ENCODE data around the gene ZNF805.

GRCh38 chr19:57227502-57227901 is 12.9 kb upstream of the ZNF805 start:
- TF ChIP-seq RFX5 (IDR thresholded peaks at IDR 0.05; ENCODE audit: low read depth, low read length) (no peak), CTCF (conservative IDR thresholded peaks at IDR 0.05; ENCODE audit: low read depth, low read length) (no peak), RAD21 (IDR thresholded peaks at IDR 0.05; ENCODE audit: low read length) (no peak), SMC3 (IDR thresholded peaks at IDR 0.05; ENCODE audit: low read depth, low read length) (no peak), POLR2A (IDR thresholded peaks at IDR 0.05; ENCODE audit: low read depth, low read length) (no peak), RCOR1 (IDR thresholded peaks at IDR 0.05; ENCODE audit: insufficient replicate concordance, low read length) (no peak), BHLHE40 (IDR thresholded peaks at IDR 0.05; ENCODE audit: low read depth, low read length) (no peak)
